Esophagus squamous epithelium (tissue), 4 donors: ENCODE results near the gene DCD.

ENCODE experiments used
- CTCF ChIP-seq, 6 experiments: fragments of 450-650 bp in 4 of 6; fragments of 200-600 bp in 2 of 6; sonication (generic) in 2 of 6; IDR thresholded peaks; one replicate each; pipeline ENCODE4 v1.5.1; 2016 to 2019; ENCODE audit warnings: antibody characterized with exemption in 6 of 6, mild to moderate bottlenecking in 4 of 6, moderate library complexity in 4 of 6
- POLR2A ChIP-seq, 4 donors: fragments of 450-650 bp; IDR thresholded peaks; one replicate each; pipeline ENCODE4 v1.6.1; 2017; ENCODE audit warnings: antibody characterized with exemption in 4 of 4, mild to moderate bottlenecking in 4 of 4, moderate library complexity in 3 of 4

GRCh38 chr12:54654926-54655325 is 6.8 kb upstream of the DCD start:
- TF ChIP-seq CTCF (IDR thresholded peaks at IDR 0.05), result no peak
- no peak for TF ChIP-seq POLR2A (IDR thresholded peaks at IDR 0.05)
